Stimulated activated naive CD8-positive, alpha-beta T cell treated with anti-CD3 and anti-CD28 coated beads, Interleukin-15, amount 100 ng/mL, for 72 hours (primary cell): ENCODE measurements around the gene HYOU1.
"Not testable (repeated sequence)": the region's sequence is repeated elsewhere in the genome, so short reads cannot be mapped to it uniquely, and the experiment has no call there.

Source experiments
- ATAC-seq: fragments of 150-1000 bp; cut with Tn5 transposase; 2 replicates; pipeline ENCODE4 v1.10.0; 2021; ENCODE audit warnings: mild to moderate bottlenecking, moderate library complexity
- DNase-seq, 2 donors: peaks; one replicate each; pipeline ENCODE4 v3.0.0; 2021 to 2022
- H3K27ac Mint-ChIP-seq, 2 donors: one replicate each; pipeline ENCODE4 v1.8.0; 2022; ENCODE audit warnings: mild to moderate bottlenecking in 2 of 2, mixed read lengths in 2 of 2, moderate library complexity in 2 of 2
- H3K27me3 Mint-ChIP-seq: one replicate; pipeline ENCODE4 v1.8.0; 2022; ENCODE audit warnings: mixed read lengths
- H3K4me1 Mint-ChIP-seq: one replicate; pipeline ENCODE4 v1.8.0; 2022; ENCODE audit warnings: mild to moderate bottlenecking, mixed read lengths
- H3K4me3 Mint-ChIP-seq, 2 donors: one replicate each; pipeline ENCODE4 v1.8.0; 2022; ENCODE audit warnings: mild to moderate bottlenecking in 2 of 2, mixed read lengths in 2 of 2, moderate library complexity in 1 of 2
- H3K9me3 Mint-ChIP-seq, 2 donors: one replicate each; pipeline ENCODE4 v1.8.0; 2022; ENCODE audit warnings: mixed read lengths in 2 of 2

Gene HYOU1

DNA sequence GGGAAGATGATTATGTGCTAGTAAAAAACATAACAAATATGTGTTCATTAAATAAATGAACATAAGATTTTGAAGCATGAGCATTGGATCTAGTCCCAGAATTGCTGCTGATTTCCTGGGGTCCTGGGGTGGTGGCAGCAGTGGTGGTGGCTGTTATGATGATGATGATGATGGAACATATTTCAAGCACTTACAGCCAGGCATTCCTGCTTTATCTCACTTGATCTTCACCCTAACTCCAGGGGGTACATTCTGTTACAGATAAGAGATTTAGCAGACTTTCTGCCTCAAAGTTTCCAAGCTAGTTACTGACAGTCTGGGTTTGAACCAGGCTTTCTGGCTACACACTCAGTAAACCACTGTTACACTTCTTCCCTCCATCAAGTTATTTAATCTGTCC lies 33.3 kb downstream of the HYOU1 start:
- Mint-ChIP-seq H3K4me3 (no peak overlapping the region), H3K4me1 (peaks cover 85% of the 10 kb centered on the region), H3K9me3 (no peaks in the 10 kb centered on the region), H3K27me3 (no peaks in the 10 kb centered on the region), H3K27ac (peak overlapping the region in 1 of 2 donors; percentile 74)
- ATAC-seq (no peak), DNase-seq (no peak)

DNA sequence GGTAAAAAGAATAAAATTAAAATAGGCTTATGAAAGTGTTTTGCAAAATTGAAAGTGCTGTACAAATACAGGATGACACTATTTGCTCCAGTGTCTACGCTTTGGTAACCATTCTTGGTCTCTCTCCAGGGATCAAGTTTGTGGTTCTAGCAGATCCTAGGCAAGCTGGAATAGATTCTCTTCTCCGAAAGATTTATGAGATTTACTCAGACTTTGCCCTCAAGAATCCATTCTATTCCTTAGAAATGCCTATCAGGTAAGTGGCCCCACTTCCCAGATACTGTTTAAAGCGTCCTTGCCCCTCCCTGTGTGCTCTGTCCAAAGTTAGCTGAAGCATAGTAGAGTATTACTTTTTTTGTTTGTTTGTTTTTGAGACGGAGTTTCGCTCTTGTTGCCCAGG lies 35.4 kb downstream of the HYOU1 start:
- H3K9me3 Mint-ChIP-seq = no peaks in the 10 kb centered on the region
- no peak overlapping the region for H3K27ac Mint-ChIP-seq

DNA sequence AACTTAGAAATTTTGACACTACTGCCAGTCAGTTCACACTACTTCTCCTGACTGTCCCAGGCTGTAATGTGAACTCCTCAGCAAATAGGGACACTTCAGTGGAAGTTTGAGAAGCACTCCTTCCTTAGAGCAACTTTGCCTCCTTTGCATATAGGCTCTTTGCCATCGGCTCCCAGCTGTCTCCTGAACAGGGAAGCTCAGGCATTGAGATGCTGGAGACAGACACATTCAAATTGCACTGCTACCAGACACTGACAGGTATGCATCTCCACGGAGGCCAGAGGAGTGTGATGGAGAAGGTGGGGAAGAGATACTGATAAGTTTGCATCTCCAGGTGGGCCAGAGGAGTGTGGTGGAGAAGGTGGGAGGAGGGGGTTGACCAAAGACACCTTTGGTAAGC lies 37.0 kb downstream of the HYOU1 start:
- peaks cover 67% of the 10 kb centered on the region for H3K4me1 Mint-ChIP-seq
- no peaks in the 10 kb centered on the region for H3K27me3 Mint-ChIP-seq

More for the DNA sequence above, 35.4 kb downstream of the HYOU1 start:
- Mint-ChIP-seq H3K27me3 (no peaks in the 10 kb centered on the region), H3K4me1 (peaks cover 67% of the 10 kb centered on the region), H3K4me3 (peak overlapping the region in 1 of 2 donors; percentile 35)
- no peak for DNase-seq
- no peak for ATAC-seq

DNA sequence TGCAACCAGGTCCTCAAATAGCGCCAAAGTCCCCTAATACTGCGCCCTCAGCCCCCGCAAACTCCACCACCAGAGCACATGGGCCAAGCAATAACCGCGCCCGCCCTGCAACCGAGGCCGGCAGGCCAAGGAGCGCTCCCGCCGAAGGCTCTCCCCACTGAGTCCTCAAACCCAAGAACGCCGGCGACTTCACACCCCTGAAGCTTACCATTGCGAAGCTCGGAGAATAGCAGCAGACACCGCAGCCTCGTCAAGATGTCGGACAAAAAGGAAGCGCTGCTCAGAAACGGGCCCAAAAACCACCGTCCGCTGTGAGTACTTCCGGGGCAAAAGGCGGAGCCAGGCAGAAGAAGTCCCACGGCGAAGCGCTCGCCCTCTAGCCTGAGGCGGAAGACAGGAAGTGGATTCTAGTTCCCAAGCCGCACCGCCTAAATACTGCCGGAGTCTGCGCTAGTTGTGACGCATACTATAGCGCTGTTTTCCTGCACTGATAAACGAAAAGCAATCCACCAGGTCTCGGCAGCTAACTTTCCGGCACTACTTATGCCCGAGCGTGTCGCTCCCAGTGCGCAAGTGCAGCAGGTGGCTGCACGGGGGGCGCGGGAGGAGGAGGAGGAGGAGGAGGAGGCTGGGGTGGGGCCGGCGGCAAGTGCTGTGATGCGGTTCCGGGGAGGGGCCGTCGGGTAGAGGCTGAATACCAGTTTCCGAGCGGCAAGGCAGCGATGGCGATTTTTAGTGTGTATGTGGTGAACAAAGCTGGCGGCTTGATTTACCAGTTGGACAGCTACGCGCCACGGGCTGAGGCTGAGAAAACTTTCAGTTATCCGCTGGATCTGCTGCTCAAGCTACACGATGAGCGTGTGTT lies 38.7 kb downstream of the HYOU1 start, which contains the start of the genes RPS25 and TRAPPC4:
RPS25 (minus strand) TSS at position 270 of the 865 bp plus-strand sequence; CDS start at position 211, 59 bp downstream.
TRAPPC4 (plus strand) TSS at position 693 of the 865 bp plus-strand sequence; CDS start at position 723, 30 bp downstream.
- DNase-seq (peak; percentile 94 to 95), ATAC-seq (peak; percentile 94)
- Mint-ChIP-seq H3K4me3 (peak within 1 kb of the TSS; percentile 95 to 99), H3K27ac (peak within 1 kb of the TSS; percentile 99), H3K4me1 (peaks cover 61% of the 10 kb centered on the region), H3K27me3 (no peaks in the 10 kb centered on the region), H3K9me3 (no peaks in the 10 kb centered on the region)

More for the DNA sequence above, 37.0 kb downstream of the HYOU1 start:
- Mint-ChIP-seq H3K27ac (peak overlapping the region; percentile 86 to 99), H3K9me3 (no peaks in the 10 kb centered on the region), H3K4me3 (peak overlapping the region; percentile 95 to 99)
- ATAC-seq (no peak), DNase-seq (no peak)

DNA sequence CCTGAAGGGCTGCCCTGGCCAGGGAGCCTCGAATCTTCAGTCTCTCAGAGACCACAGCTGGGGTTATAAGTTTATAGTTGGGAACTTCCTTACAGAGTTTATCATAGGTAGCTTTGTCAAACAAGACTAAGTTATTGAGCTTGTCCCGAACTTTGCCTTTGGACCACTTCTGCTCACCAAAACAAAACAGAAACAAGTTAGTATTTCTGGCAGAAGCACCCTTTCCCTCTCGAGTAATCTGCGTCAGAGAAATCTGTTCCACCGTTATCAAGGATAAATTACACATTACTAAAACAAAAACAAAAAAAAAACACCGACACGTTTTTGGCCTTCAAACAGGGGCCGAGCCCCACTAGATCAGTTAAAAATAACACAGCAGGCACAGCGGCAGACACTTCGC lies 39.6 kb downstream of the HYOU1 start:
- not testable (repeated sequence) for ATAC-seq, H3K9me3 Mint-ChIP-seq, H3K27me3 Mint-ChIP-seq, DNase-seq
- Mint-ChIP-seq H3K27ac (peak overlapping the region; percentile 99), H3K4me1 (peaks cover 54% of the 10 kb centered on the region), H3K4me3 (peak overlapping the region; percentile 95 to 99)

DNA sequence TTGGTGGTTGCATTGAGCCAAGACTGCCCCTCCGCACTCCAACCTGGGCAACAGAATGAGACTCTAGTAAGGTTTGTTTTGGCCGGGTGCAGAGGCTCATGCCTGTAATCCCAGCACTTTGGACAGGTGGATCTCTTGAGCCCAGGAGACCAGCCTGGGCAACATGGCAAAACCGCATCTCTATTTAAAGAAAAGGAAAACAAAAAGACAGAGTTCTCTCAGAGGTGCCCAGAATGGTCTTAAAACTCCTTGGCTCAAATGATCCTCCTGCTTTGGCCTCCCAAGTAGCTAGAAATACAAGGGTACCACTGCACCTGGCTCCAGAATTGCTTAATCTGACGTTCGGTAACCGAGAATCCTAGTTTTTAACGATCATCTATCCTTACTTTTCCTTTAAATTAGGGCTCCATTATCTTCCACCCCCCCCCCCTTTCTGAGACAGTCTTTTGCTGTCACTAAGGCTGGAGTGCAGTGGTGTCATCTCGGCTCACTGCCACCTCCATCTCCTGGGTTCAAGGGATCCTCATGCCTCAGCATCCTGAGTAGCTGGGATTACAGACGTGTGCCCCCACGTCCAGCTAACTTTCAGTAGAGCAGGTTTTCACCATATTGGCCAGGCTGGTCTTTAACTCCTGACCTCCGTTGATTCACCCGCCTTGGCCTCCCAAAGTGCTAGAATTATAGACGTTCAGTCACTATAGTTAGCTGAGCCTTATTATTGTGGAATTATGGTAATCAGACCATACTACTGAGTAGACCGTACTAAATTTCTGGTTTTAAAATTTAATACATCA lies 40.6 kb downstream of the HYOU1 start:
- no peaks in the 10 kb centered on the region for H3K27me3 Mint-ChIP-seq
- H3K4me1 Mint-ChIP-seq = peaks cover 44% of the 10 kb centered on the region
- H3K9me3 Mint-ChIP-seq = no peaks in the 10 kb centered on the region
- peak overlapping the region in 1 of 2 donors; percentile 99 for H3K27ac Mint-ChIP-seq
- ATAC-seq (no peak), DNase-seq (no peak)
- H3K4me3 Mint-ChIP-seq = peak overlapping the region; percentile 95 to 99

DNA sequence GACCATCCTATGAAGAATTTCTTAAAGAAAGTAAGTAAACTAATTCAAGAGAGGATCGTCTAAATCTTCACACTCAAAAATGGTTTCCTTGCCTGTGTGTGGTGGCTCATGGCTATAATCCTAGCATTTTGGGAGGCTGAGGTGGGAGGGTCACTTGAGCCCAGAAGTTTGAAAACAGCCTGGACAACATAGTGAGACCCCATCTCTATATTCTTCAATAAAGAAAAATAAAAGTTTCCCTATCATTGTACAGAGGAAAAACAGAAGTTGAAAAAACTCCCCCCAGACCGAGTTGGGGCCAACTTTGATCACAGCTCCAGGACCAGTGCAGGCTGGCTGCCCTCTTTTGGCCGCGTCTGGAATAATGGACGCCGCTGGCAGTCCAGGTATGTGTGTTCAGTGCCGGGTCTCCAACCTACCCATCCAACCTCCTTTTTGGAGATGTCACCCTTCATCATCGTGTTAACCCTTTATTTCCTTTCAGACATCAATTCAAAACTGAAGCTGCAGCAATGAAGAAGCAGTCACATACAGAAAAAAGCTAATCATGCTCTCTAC lies 41.9 kb downstream of the HYOU1 start:
- H3K9me3 Mint-ChIP-seq = no peaks in the 10 kb centered on the region
- H3K27ac Mint-ChIP-seq = peak overlapping the region in 1 of 2 donors; percentile 81
- no peaks in the 10 kb centered on the region for H3K27me3 Mint-ChIP-seq
- DNase-seq = no peak
- no peak for ATAC-seq
- H3K4me1 Mint-ChIP-seq = peaks cover 35% of the 10 kb centered on the region
- H3K4me3 Mint-ChIP-seq = peak overlapping the region; percentile 95 to 99

DNA sequence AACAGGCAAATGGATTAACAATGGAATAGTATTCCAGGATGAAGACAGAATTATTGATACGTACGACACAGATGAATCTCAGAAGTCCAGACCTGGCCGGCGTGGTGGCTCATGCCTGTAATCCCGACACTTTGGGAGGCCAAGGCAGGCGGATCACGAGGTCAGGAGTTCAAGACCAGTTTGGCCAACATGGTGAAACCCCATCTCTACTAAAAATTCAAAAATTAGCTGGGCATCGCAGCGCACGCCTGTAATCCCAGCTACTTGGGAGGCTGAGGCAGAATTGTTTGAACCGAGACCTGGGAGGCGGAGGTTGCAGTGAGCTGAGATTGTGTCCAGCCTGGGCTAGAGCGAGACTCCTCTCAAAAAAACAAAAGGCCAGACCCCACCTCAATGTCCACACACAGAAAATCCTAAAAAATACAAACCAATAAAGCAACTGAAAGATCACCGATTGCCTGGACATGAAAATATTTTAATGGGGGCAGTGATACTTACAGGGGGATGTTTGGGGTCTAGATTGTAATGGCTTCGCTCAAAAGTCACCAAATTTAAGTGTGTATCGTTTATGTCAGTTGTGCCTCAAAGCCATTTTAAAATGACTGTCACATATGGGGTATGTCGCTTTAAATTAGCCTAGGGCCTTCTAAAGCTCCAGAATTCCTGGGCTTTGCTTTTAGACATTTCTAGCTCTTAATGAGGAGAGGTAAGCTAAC lies 42.6 kb downstream of the HYOU1 start:
- Mint-ChIP-seq H3K4me3 (no peak overlapping the region), H3K9me3 (no peaks in the 10 kb centered on the region), H3K27me3 (no peaks in the 10 kb centered on the region), H3K27ac (peak overlapping the region in 1 of 2 donors; percentile 38), H3K4me1 (peaks cover 30% of the 10 kb centered on the region)
- ATAC-seq (no peak), DNase-seq (no peak)

DNA sequence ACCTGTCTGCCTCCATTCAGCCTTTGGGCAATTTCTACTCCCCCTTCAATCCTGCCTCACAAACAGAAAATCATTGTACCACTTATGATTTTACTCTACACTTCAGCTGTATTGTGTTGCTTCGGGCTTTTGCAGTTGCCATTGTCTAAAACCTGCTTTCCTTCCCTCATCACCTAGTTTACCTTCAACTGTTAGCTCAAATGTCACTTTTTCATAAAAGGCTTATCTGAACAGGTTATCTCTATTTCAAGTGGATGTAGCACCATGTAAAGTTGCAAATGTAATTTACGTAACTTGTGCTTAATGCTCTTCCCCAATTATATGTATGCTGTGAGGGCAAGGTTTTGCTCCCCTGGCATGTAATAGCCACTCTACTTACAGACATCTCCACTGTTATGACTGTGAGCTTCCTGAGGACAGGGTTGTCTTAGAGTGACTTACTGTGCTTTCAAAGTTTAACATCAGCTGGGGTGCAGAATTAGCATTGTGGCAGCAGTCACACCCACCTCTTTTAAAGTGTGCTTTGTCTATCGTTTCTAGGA lies 44.3 kb downstream of the HYOU1 start:
- Mint-ChIP-seq H3K4me1 (peaks cover 30% of the 10 kb centered on the region), H3K27ac (peak overlapping the region; percentile 9 to 36), H3K9me3 (no peaks in the 10 kb centered on the region), H3K27me3 (no peaks in the 10 kb centered on the region), H3K4me3 (no peak overlapping the region)
- DNase-seq (no peak), ATAC-seq (no peak)

DNA sequence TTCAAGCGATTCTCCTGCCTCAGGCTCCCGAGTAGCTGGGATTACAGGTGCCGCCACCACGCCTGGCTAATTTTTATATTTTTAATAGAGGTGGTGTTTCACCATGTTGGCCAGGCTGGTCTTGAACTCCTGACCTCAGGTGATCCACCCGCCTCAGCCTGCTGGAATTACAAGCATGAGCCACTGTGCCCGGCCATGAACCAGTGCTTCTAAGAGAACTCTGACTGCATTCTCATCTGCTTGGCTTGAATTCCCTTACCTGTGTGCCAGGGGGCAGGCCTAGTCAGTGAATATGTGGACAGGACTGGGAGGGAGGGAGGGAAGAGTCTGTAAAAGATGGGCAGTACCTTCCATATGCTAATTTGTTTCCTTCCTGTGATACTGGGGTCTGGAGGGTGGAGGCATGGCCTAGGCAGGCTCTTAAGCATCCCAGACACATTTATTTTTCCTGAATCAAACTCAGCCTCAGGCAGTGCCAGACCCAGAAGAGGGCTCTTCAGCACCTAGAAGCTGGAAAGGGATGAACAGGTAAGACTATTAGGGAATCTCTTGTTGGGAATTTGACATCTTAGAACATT lies 45.4 kb downstream of the HYOU1 start:
- H3K27ac Mint-ChIP-seq = peak overlapping the region in 1 of 2 donors; percentile 2
- H3K27me3 Mint-ChIP-seq = no peaks in the 10 kb centered on the region
- ATAC-seq (peak; percentile 11), DNase-seq (no peak)
- no peaks in the 10 kb centered on the region for H3K9me3 Mint-ChIP-seq
- no peak overlapping the region for H3K4me3 Mint-ChIP-seq
- H3K4me1 Mint-ChIP-seq = peaks cover 31% of the 10 kb centered on the region

DNA sequence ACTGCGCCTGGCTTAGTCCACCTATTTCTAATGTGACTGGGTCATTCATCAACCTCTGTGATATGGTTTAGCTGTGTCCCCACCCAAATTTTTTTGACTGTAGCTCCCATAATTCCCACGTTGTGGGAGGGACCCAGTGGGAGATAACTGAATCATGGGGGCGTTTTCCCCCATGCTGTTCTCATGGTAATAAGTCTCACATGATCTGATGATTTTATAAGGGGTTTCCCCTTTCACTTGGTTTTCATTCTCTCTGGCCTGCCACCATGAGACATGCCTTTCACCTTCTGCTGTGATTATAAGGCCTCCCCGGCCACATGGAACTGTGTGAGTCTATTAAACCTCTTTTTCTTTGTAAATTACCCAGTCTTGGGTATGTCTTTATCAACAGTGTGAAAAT lies 50.3 kb downstream of the HYOU1 start:
- DNase-seq (no peak), ATAC-seq (no peak)
- H3K27me3 Mint-ChIP-seq = no peaks in the 10 kb centered on the region
- H3K9me3 Mint-ChIP-seq = no peaks in the 10 kb centered on the region
- no peak overlapping the region for H3K4me3 Mint-ChIP-seq
- H3K27ac Mint-ChIP-seq = peak overlapping the region in 1 of 2 donors; percentile 76
- peaks cover 6% of the 10 kb centered on the region for H3K4me1 Mint-ChIP-seq

DNA sequence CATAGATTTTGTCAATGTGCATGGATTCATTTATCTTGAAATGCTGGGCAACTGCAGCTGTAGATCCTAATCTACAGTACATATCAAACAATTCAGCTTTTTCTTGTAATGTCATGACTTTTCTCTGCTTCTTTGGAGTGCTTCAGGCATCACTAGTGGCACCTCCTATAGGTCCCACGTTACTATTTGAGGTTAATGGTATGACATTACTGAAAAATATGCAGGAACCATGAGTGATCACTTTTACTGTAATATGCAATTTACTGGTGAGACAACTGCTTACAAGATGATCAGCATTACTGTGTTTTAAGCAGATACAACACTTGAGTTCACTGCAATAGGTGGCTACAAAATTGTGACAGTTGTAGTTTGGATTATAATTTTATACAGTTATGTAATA lies 56.1 kb downstream of the HYOU1 start:
- DNase-seq (no peak), ATAC-seq (no peak)
- Mint-ChIP-seq H3K4me3 (no peak overlapping the region), H3K9me3 (no peaks in the 10 kb centered on the region), H3K4me1 (peaks cover 45% of the 10 kb centered on the region), H3K27ac (no peak overlapping the region), H3K27me3 (no peaks in the 10 kb centered on the region)

DNA sequence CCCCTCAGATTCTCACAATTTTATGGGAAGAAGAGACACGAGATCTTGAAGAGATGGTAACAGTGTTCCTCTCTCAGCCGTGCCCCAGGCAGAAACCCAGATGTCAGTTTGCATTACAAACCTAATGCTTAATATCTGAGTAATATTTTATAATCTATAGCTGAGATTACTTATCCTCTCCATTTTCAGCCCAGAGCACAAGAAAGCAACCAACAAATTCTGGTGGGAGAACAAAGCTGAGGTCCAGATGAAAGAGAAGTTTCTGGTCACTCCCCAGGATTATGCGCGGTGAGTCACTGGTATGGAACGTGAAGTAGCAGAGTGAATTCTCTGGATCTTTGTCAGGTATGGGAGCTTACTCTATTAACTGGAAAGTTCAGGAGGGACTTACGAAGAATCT lies 58.2 kb downstream of the HYOU1 start:
- peaks cover 48% of the 10 kb centered on the region for H3K4me1 Mint-ChIP-seq
- peak overlapping the region; percentile 99 to 100 for H3K27ac Mint-ChIP-seq
- peak overlapping the region; percentile 99 to 100 for H3K4me3 Mint-ChIP-seq
- H3K27me3 Mint-ChIP-seq = no peaks in the 10 kb centered on the region
- DNase-seq (no peak), ATAC-seq (no peak)
- no peaks in the 10 kb centered on the region for H3K9me3 Mint-ChIP-seq

DNA sequence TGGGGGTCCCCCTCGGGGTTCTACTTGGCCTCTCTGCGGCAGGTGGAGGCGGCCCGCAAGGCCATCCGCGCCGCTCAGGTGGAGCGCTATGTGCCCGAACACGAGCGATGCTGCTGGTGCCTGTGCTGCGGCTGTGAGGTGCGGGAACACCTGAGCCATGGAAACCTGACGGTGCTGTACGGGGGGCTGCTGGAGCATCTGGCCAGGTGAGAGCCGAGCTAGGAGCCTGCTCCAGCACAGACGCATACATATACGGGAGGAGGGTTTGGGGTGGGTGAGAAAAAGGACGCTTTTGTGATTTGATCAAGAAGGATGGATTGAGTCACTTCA lies 58.7 kb downstream of the HYOU1 start:
- Mint-ChIP-seq H3K4me3 (peak overlapping the region; percentile 99 to 100), H3K27me3 (no peaks in the 10 kb centered on the region), H3K4me1 (peaks cover 48% of the 10 kb centered on the region), H3K27ac (peak overlapping the region; percentile 99 to 100), H3K9me3 (no peaks in the 10 kb centered on the region)
- no peak for DNase-seq
- ATAC-seq = no peak
